IMR-90 (cell line): ENCODE measurements around the gene TIFAB. TPM values are rescaled to one million over a fixed set of nuclear protein-coding genes. Genes with fewer than 3 reads are reported as not detected.

ENCODE experiments used
- ATAC-seq: fragments of 200-7000 bp; cut with Tn5 transposase; 2 replicates; pipeline ENCODE4 v1.9.1; 2020; ENCODE audit warnings: low read depth, mild to moderate bottlenecking, moderate library complexity
- BruUV-seq: library from RNA; stranded (reverse); fragments of 400-500 nt; replicated peaks from 2 replicates; lab custom pipeline; 2021; lab: Mats Ljungman, UMichigan
- CTCF ChIA-PET: fragments of 300-600 bp; formaldehyde crosslinking; extraction: SDS; loops from one replicate; lab custom pipeline; 2021; ENCODE audit warnings: antibody characterized with exemption; lab: Yijun Ruan, JAX
- POLR2A ChIA-PET: fragments of 300-600 bp; sonication (Branson Sonifier 250); formaldehyde crosslinking; loops from one replicate; lab custom pipeline; 2022; ENCODE audit warnings: antibody characterized with exemption; ENCODE audit not compliant: unreplicated experiment; lab: Charles Lee
- DNase-seq: peaks from one replicate; pipeline ENCODE4 v3.0.0; 2013
- H2AFZ ChIP-seq: replicated peaks from 2 replicates; pipeline ENCODE3; 2013; ENCODE audit warnings: low read length, mild to moderate bottlenecking; ENCODE audit not compliant: poor library complexity
- H2AK5ac ChIP-seq: 2 replicates; pipeline ENCODE4 v1.6.1; 2013; ENCODE audit warnings: low read depth, low read length, inconsistent platforms
- H2AK9ac ChIP-seq: replicated peaks from 2 replicates; pipeline ENCODE3; 2013; ENCODE audit warnings: mild to moderate bottlenecking, low read depth, low read length, moderate library complexity; ENCODE audit not compliant: poor library complexity
- H2BK120ac ChIP-seq: 2 replicates; pipeline ENCODE4 v1.6.1; 2013; ENCODE audit warnings: low read depth, low read length, inconsistent platforms
- H2BK15ac ChIP-seq: 3 replicates; pipeline ENCODE4 v1.6.1; 2013; ENCODE audit warnings: low read depth, low read length, inconsistent platforms
- H2BK20ac ChIP-seq: 2 replicates; pipeline ENCODE4 v1.6.1; 2013; ENCODE audit warnings: low read depth, mild to moderate bottlenecking, inconsistent platforms, low read length, moderate library complexity
- H2BK5ac ChIP-seq: 2 replicates; pipeline ENCODE4 v1.6.1; 2013; ENCODE audit warnings: mild to moderate bottlenecking, low read depth, low read length, inconsistent platforms; ENCODE audit not compliant: poor library complexity, severe bottlenecking
- H3K14ac ChIP-seq: replicated peaks from 2 replicates; pipeline ENCODE4 v1.6.1; 2013; ENCODE audit warnings: low read depth, low read length, inconsistent platforms
- H3K18ac ChIP-seq: 2 replicates; pipeline ENCODE4 v1.6.1; 2013; ENCODE audit warnings: low read depth, low read length, control low read depth
- H3K23ac ChIP-seq: 2 replicates; pipeline ENCODE4 v1.6.1; 2013; ENCODE audit warnings: low read depth, low read length, inconsistent platforms
- H3K27ac ChIP-seq: 2 replicates; pipeline ENCODE4 v1.5.1; 2013; ENCODE audit warnings: mild to moderate bottlenecking, control low read depth, low read length; ENCODE audit not compliant: insufficient read depth
- H3K27me3 ChIP-seq: 2 replicates; pipeline ENCODE4 v1.6.1; 2013; ENCODE audit warnings: low read length; ENCODE audit not compliant: control insufficient read depth, insufficient read depth
- H3K36me3 ChIP-seq: 2 replicates; pipeline ENCODE4 v1.6.1; 2013; ENCODE audit warnings: low read length, mixed read lengths; ENCODE audit not compliant: control insufficient read depth, insufficient read depth
- H3K4ac ChIP-seq: 2 replicates; pipeline ENCODE4 v1.6.1; 2013; ENCODE audit warnings: low read depth, low read length, inconsistent platforms
- H3K4me1 ChIP-seq: 2 replicates; pipeline ENCODE4 v1.6.1; 2013; ENCODE audit warnings: low read length, mixed read lengths; ENCODE audit not compliant: control insufficient read depth, insufficient read depth
- H3K4me2 ChIP-seq: 2 replicates; pipeline ENCODE4 v1.6.1; 2013; ENCODE audit warnings: low read depth, mild to moderate bottlenecking, control low read depth, low read length, moderate library complexity
- H3K4me3 ChIP-seq: 2 replicates; pipeline ENCODE4 v1.5.1; 2013; ENCODE audit warnings: low read depth, mild to moderate bottlenecking, control low read depth, low read length, moderate library complexity; ENCODE audit not compliant: insufficient read depth
- H3K56ac ChIP-seq: 2 replicates; pipeline ENCODE4 v1.6.1; 2013; ENCODE audit warnings: low read length, inconsistent platforms; ENCODE audit not compliant: insufficient read depth; ENCODE audit errors: extremely low read depth
- H3K79me1 ChIP-seq, 2 experiments: 2 replicates each; pipeline ENCODE4 v1.6.1; 2013; ENCODE audit warnings: low read length in 2 of 2, inconsistent platforms in 1 of 2, low read depth in 1 of 2
- H3K9ac ChIP-seq: 2 replicates; pipeline ENCODE4 v1.6.1; 2013; ENCODE audit warnings: low read depth, low read length, control low read depth
- H3K9me1 ChIP-seq: 2 replicates; pipeline ENCODE4 v1.6.1; 2013; ENCODE audit warnings: low read length, inconsistent platforms; ENCODE audit not compliant: insufficient read depth
- H3K9me3 ChIP-seq: 2 replicates; pipeline ENCODE4 v1.6.1; 2013; ENCODE audit warnings: low read length; ENCODE audit not compliant: control insufficient read depth, insufficient read depth
- H4K20me1 ChIP-seq: 2 replicates; pipeline ENCODE4 v1.6.1; 2013; ENCODE audit warnings: low read length, inconsistent platforms; ENCODE audit not compliant: insufficient read depth
- H4K5ac ChIP-seq: 2 replicates; pipeline ENCODE4 v1.6.1; 2013; ENCODE audit warnings: mild to moderate bottlenecking, low read depth, low read length, control low read depth
- H4K8ac ChIP-seq, 2 experiments: 2 replicates each; pipeline ENCODE4 v1.6.1; 2013; ENCODE audit warnings: low read depth in 2 of 2, low read length in 2 of 2, control low read depth in 1 of 2, inconsistent platforms in 1 of 2
- H4K91ac ChIP-seq: 2 replicates; pipeline ENCODE4 v1.6.1; 2013; ENCODE audit warnings: low read depth, low read length, inconsistent platforms; ENCODE audit not compliant: insufficient read depth
- BHLHE40 ChIP-seq: fragments of 150-350 bp; IDR thresholded peaks from 2 replicates; pipeline ENCODE4 v1.6.1; 2016; ENCODE audit warnings: mild to moderate bottlenecking, low read depth, low read length
- CEBPB ChIP-seq: IDR thresholded peaks from 2 replicates; pipeline ENCODE4 v1.6.1; 2012; ENCODE audit warnings: low read depth, low read length, improper control_type of control experiment
- CHD1 ChIP-seq: IDR thresholded peaks from 2 replicates; pipeline ENCODE4 v1.6.1; 2012; ENCODE audit warnings: low read depth, low read length, improper control_type of control experiment
- FOS ChIP-seq: fragments of 150-350 bp; IDR thresholded peaks from 2 replicates; pipeline ENCODE4 v1.6.1; 2016; ENCODE audit warnings: low read depth, low read length
- MAFK ChIP-seq: IDR thresholded peaks from 2 replicates; pipeline ENCODE4 v1.6.1; 2012; ENCODE audit warnings: low read depth, low read length, improper control_type of control experiment
- MAZ ChIP-seq: IDR thresholded peaks from 2 replicates; pipeline ENCODE4 v1.6.1; 2012; ENCODE audit warnings: low read depth, mild to moderate bottlenecking, low read length, improper control_type of control experiment, moderate library complexity, borderline replicate concordance
- MXI1 ChIP-seq: IDR thresholded peaks from 2 replicates; pipeline ENCODE4 v1.6.1; 2012; ENCODE audit warnings: low read depth, mild to moderate bottlenecking, low read length, moderate library complexity, borderline replicate concordance
- NFE2L2 ChIP-seq: fragments of 150-350 bp; IDR thresholded peaks from 2 replicates; pipeline ENCODE4 v1.6.1; 2016; ENCODE audit warnings: low read depth, mild to moderate bottlenecking, low read length
- POLR2A ChIP-seq: IDR thresholded peaks from 2 replicates; pipeline ENCODE4 v1.6.1; 2012; ENCODE audit warnings: mild to moderate bottlenecking, low read depth, low read length
- RAD21 ChIP-seq: IDR thresholded peaks from 2 replicates; pipeline ENCODE4 v1.6.1; 2012; ENCODE audit warnings: low read length, improper control_type of control experiment
- RCOR1 ChIP-seq: IDR thresholded peaks from 2 replicates; pipeline ENCODE4 v1.6.1; 2012; ENCODE audit warnings: mild to moderate bottlenecking, low read length, improper control_type of control experiment; ENCODE audit not compliant: insufficient replicate concordance
- RFX5 ChIP-seq: IDR thresholded peaks from 2 replicates; pipeline ENCODE4 v1.8.0; 2012; ENCODE audit warnings: low read depth, mild to moderate bottlenecking, low read length, moderate library complexity
- SMC3 ChIP-seq: fragments of 150-350 bp; IDR thresholded peaks from 2 replicates; pipeline ENCODE4 v1.6.1; 2016; ENCODE audit warnings: low read depth, mild to moderate bottlenecking, antibody characterized with exemption, low read length, moderate library complexity
- WGBS, 2 experiments: methylation state at CpG; one replicate each; pipeline versions ENCODE4 v1.1.5 to v1.1.7; 2013; ENCODE audit warnings: missing lambda C conversion rate in 2 of 2; ENCODE audit not compliant: insufficient read length in 1 of 2; ENCODE audit errors: extremely low coverage in 2 of 2; 5-methylcytosine and 5-hydroxymethylcytosine counted together
- dilution Hi-C: fragments of 300-500 bp; cut with HindIII; formaldehyde crosslinking; loops from one replicate; pipeline ENCODE4 v1.14.3; 2018; ENCODE audit warnings: low sequenced_read_pairs; ENCODE audit not compliant: unreplicated experiment
- in situ Hi-C: fragments of 300-500 bp; cut with MboI; formaldehyde crosslinking; loops from 3 replicates; pipeline ENCODE4 v1.14.3; 2019; ENCODE audit warnings: low sequenced_read_pairs, inconsistent platforms, mixed read lengths
- intact Hi-C: fragments of 100-400 bp; cut with micrococcal nuclease; formaldehyde crosslinking; loops from 2 replicates; pipeline ENCODE4 v1.10.0; 2022
- polyA plus RNA-seq, 3 experiments: library from polyadenylated mRNA; depleted of rRNA; stranded (reverse); fragments of >200 nt; gene quantifications; 2 replicates each; pipeline ENCODE4 v1.2.3, GENCODE V29; 2012; ENCODE audit warnings: low replicate concordance in 1 of 3
- total RNA-seq: library from RNA; depleted of rRNA; stranded (reverse); fragments of >200 nt; gene quantifications from 2 replicates; pipeline ENCODE4 v1.2.3, GENCODE V29; 2012
- TF ChIP-seq, protein P1 (sequence below): conservative IDR thresholded peaks from 2 replicates; pipeline ENCODE4 v1.5.1; 2012; ENCODE audit warnings: mild to moderate bottlenecking, low read depth, low read length, improper control_type of control experiment
- TF ChIP-seq, protein P2 (sequence below): fragments of 150-350 bp; IDR thresholded peaks from 2 replicates; pipeline ENCODE4 v1.6.1; 2017; ENCODE audit warnings: mild to moderate bottlenecking, antibody characterized with exemption, low read length, low read depth
- TF ChIP-seq, protein P3 (sequence below): fragments of 150-350 bp; IDR thresholded peaks from 2 replicates; pipeline ENCODE4 v1.6.1; 2016; ENCODE audit warnings: low read depth, mild to moderate bottlenecking, low read length, moderate library complexity, borderline replicate concordance

The TIFAB gene
- total and polyA plus RNA-seq, 2 of the 4 experiments (the other 2 are of a cell fraction): not detected

DNA sequence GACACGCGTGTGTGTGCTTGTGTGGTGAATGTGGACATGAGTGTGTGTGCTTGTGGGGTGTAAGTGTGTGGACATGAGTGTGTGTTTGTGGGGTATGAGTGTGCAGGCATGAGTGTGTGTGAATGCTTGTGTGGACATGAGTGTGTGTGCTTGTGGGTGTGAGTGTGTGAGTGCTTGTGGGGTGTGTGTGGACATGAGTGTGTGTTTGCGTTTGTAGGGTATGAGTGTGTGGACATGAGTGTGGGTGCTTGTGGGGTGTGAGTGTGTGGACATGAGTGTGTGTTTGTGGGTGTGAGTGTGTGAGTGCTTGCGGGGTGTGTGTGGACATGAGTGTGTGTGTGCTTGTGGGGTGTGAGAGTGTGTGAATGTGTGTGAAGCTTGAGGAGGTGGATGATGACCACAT is 29.8 kb upstream of the TIFAB start:
- BruUV-seq: no TSS peak
- no peak overlapping the region for H2AK5ac ChIP-seq
- intact Hi-C loops: no loop called here
- no peaks in the 10 kb centered on the region for H3K9me3 ChIP-seq
- H3K4ac ChIP-seq: no peak overlapping the region
- no peak overlapping the region for H3K56ac ChIP-seq
- TF ChIP-seq, protein P1, sequence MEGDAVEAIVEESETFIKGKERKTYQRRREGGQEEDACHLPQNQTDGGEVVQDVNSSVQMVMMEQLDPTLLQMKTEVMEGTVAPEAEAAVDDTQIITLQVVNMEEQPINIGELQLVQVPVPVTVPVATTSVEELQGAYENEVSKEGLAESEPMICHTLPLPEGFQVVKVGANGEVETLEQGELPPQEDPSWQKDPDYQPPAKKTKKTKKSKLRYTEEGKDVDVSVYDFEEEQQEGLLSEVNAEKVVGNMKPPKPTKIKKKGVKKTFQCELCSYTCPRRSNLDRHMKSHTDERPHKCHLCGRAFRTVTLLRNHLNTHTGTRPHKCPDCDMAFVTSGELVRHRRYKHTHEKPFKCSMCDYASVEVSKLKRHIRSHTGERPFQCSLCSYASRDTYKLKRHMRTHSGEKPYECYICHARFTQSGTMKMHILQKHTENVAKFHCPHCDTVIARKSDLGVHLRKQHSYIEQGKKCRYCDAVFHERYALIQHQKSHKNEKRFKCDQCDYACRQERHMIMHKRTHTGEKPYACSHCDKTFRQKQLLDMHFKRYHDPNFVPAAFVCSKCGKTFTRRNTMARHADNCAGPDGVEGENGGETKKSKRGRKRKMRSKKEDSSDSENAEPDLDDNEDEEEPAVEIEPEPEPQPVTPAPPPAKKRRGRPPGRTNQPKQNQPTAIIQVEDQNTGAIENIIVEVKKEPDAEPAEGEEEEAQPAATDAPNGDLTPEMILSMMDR: no peak
- TF ChIP-seq MXI1 (no peak), MAZ (no peak), CHD1 (no peak), NFE2L2 (no peak), BHLHE40 (no peak), RAD21 (no peak), POLR2A (no peak), RCOR1 (no peak), FOS (no peak), RFX5 (no peak), CEBPB (no peak), SMC3 (no peak), MAFK (no peak)
- TF ChIP-seq, protein P2, sequence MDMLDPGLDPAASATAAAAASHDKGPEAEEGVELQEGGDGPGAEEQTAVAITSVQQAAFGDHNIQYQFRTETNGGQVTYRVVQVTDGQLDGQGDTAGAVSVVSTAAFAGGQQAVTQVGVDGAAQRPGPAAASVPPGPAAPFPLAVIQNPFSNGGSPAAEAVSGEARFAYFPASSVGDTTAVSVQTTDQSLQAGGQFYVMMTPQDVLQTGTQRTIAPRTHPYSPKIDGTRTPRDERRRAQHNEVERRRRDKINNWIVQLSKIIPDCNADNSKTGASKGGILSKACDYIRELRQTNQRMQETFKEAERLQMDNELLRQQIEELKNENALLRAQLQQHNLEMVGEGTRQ: no peak
- TF ChIP-seq, protein P3, sequence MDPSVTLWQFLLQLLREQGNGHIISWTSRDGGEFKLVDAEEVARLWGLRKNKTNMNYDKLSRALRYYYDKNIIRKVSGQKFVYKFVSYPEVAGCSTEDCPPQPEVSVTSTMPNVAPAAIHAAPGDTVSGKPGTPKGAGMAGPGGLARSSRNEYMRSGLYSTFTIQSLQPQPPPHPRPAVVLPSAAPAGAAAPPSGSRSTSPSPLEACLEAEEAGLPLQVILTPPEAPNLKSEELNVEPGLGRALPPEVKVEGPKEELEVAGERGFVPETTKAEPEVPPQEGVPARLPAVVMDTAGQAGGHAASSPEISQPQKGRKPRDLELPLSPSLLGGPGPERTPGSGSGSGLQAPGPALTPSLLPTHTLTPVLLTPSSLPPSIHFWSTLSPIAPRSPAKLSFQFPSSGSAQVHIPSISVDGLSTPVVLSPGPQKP: no peak
- no peak overlapping the region for H3K18ac ChIP-seq
- H2BK20ac ChIP-seq: no peak overlapping the region
- dilution Hi-C loops: no loop called here
- peak overlapping the region; percentile 16 for H2BK5ac ChIP-seq
- CTCF ChIA-PET: no interaction called here
- POLR2A ChIA-PET: no interaction called here
- in situ Hi-C loops: no loop called here
- DNase-seq (no peak), ATAC-seq (no peak)
- peak overlapping the region; percentile 41 for H2AFZ ChIP-seq
- H3K27ac ChIP-seq: no peak overlapping the region
- no peaks in the 10 kb centered on the region for H3K4me1 ChIP-seq
- 86% methylated on average over 4 of the region's 4 CpGs; no CpG with 5 or more reads in 1 of the 2 experiments for WGBS, 2 experiments
- no peaks in the 10 kb centered on the region for H3K79me1 ChIP-seq
- H3K4me3 ChIP-seq: no peak overlapping the region
- H3K36me3 ChIP-seq: no peaks in the 10 kb centered on the region
- H4K8ac ChIP-seq: no peak overlapping the region
- H2BK120ac ChIP-seq: no peak overlapping the region
- H2AK9ac ChIP-seq: no peak overlapping the region
- no peak overlapping the region for H3K9ac ChIP-seq
- no peak overlapping the region for H2BK15ac ChIP-seq
- no peak overlapping the region for H3K23ac ChIP-seq
- no peak overlapping the region for H3K4me2 ChIP-seq
- peaks cover 65% of the 10 kb centered on the region for H3K27me3 ChIP-seq
- no peak overlapping the region for H4K91ac ChIP-seq
- peaks cover 5% of the 10 kb centered on the region; the same call in 1 of the 2 replicates for H3K9me1 ChIP-seq
- H4K20me1 ChIP-seq: no peaks in the 10 kb centered on the region; the same call in 1 of the 2 replicates
- H4K5ac ChIP-seq: no peak overlapping the region
- no peak overlapping the region for H3K14ac ChIP-seq
